Activated CD8-positive, alpha-beta memory T cell treated with anti-CD3 and anti-CD28 coated beads, Interleukin-2, amount 50 U/mL, for 48 hours (primary cell): ENCODE measurements around the gene PRXL2C.
"Not testable (repeated sequence)": the region's sequence is repeated elsewhere in the genome, so short reads cannot be mapped to it uniquely, and the experiment has no call there.

Source experiments
- DNase-seq: peaks from one replicate; pipeline ENCODE4 v3.0.0-alpha.2; 2020

PRXL2C gene

GRCh38 chr9:96646081-96646991 lies 8.8 kb downstream of the PRXL2C start:
- DNase-seq: peak; percentile 0

DNA sequence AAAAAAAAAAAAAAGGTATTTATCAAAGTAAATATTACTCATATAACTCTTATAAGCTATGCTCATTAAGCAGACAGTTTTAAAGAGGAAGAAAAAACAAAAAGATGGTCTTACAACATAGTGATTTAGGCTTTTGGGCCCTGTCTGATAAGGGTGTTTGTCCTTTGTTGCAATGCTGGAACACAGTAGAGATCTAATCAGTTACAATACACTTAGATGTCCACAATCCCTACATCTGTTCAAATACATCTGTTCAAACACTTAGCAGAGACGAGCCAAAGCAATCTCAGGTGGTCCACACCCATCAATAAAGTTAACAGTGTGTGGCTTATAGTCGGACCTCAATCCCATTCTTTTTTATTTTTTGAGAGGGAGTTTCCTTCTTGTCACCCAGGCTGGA lies 11.0 kb downstream of the PRXL2C start:
- no peak for DNase-seq

- DNase-seq: no peak
Observed at GRCh38 chr9:96641514-96641913, 13.6 kb downstream of the PRXL2C start.

DNA sequence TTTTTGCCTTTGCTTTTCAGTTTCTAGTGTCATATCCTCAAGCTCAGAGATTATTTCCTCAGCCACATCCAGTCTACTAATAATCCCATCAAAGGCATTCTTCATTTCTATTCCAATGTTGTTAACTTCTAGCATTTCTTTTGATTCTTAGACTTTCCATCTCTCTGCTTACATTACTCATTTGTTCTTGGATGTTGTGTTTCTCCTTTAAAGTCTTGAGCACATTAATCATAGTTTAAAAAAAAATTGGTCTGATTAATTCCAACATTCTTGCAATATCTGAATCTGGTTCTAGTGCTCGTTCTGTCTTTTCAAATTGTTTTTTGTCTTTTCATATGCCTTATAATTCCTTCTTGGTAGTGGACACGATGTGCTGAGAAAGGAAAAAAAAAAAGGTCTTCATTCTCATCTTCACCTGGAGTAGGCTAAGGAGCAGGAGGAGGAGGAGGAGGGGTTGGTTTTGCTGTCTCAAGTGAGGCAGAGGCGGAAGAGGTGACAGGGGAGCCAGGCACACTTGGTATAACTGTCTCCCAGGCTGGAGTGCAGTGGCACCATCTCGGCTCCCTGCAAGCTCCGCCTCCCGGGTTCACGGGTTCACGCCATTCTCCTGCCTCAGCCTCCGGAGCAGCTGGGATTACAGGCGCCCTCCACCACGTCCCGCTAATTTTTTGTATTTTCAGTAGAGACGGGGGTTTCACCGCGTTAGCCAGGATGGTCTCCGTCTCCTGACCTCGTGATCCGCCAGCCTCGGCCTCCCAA lies 16.3 kb downstream of the PRXL2C start:
- DNase-seq: no peak

DNA sequence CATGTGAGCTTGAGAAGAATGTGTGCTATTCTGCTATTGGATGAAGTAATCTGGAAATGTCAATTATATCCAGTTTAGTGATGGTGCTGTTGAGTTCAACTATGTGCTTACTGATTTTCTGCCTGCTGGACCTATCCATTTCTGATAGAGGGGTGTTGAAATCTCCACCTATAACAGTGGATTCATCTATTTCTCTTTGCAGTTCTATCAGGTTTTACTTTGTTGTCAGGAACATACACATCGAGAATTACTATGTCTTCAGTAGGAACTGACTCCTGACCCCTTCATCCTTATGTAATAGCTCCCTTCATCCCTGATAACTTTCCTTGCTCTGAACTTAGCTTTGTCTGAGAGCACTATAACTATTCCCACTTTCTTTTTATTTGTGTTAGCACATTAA lies 18.7 kb downstream of the PRXL2C start:
- no peak for DNase-seq

GRCh38 chr9:96633579-96633978 lies 21.5 kb downstream of the PRXL2C start:
- DNase-seq: not testable (repeated sequence)

DNA sequence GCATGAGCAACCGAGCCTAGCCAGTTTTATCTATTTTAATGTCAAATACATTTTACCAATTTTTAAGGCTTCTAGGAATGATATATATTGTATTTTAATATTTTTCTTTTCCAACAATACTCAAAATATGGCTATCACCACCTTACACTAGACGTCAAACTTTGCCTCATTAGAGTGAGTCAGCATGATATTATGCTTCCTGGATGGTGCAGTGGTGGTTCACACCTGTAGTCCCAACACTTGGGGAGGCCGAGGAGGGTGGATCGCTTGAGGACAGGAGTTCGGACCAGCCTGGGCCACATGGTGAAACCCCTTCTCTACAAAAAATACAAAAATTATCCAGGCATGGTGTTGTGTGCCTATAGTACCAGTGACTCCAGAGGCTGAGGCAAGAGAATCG lies 28.2 kb downstream of the PRXL2C start:
- no peak for DNase-seq

GRCh38 chr9:96621618-96622017 lies 33.5 kb downstream of the PRXL2C start:
- DNase-seq: no peak

- DNase-seq: no peak
Observed at GRCh38 chr9:96620832-96621269, 34.3 kb downstream of the PRXL2C start.

DNA sequence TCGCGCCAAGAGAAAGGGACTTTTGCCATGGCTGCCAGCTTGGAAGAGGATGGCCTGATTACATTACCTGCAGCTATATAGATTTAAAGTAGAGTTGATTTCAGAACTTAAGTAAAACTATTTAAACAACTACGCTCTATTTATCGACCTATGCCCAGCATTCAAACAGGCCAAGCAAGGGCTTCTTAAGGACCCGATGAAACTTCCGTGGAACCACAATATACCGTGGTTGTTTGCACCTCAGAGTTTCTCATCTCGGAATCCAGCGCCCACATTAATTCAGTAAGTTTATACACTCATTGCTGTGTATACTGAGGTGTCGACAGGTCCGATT lies 35.0 kb downstream of the PRXL2C start:
- DNase-seq: no peak

DNA sequence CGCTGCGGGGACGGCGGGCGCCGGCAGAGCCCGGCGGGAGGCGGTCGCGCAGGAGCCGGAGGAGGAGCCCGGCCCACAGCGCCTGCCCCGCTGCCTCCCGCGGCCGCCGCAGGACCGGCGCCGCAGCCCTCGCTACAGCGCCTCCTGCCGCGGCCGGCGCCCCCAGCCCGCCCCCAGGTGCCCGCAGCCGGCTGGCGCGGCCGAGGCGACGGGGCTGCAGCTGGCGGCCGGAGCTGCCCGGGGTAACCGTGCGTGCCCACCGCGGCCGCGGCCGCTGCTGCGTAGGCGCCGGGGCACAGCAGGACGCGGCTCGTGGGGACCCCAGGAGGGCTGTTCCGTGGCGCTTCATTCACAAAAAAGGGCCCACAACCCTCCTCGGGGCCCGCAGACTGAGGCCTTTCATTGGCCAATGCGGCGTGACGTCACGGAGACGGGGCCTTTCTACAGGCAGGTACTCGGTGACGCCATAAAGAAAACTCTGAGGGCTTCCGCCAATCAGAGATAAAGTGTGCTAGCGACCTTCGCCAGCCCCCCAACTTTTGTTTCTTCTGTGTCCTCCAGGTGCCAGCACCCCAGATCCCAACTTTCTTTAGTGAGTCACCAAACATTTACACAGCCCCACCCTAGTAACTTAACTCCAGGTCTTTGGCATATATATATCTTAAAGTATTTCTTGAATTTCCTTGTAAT lies 35.5 kb downstream of the PRXL2C start, which contains the start of gene CDC14B:
TSS of gene CDC14B (minus strand) at position 353 of the 690 bp plus-strand sequence. CDS start 465 bp downstream, outside the sequence.
- peak; percentile 86 for DNase-seq

DNA sequence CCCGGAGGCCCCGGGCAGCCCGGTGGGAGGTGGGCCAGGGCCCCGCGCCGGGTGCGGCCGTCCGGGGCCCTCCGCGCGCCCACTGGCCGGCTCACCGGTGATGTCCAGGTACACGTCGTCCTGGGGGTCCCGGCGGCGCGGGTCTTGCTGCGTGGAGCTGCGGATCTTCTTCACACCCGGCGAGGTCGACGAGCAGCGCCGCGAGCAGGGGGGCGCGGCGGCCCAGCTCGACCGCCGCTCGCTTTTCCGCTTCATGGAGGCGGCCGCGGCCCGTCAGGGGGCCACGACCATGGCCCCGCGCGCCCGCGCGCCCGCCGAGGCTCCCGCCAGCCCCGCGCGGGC lies 36.0 kb downstream of the PRXL2C start:
- no peak for DNase-seq

GRCh38 chr9:96618209-96619123 lies 36.7 kb downstream of the PRXL2C start:
- DNase-seq: peak; percentile 64

GRCh38 chr9:96617439-96618185 lies 37.5 kb downstream of the PRXL2C start:
- no peak for DNase-seq

DNA sequence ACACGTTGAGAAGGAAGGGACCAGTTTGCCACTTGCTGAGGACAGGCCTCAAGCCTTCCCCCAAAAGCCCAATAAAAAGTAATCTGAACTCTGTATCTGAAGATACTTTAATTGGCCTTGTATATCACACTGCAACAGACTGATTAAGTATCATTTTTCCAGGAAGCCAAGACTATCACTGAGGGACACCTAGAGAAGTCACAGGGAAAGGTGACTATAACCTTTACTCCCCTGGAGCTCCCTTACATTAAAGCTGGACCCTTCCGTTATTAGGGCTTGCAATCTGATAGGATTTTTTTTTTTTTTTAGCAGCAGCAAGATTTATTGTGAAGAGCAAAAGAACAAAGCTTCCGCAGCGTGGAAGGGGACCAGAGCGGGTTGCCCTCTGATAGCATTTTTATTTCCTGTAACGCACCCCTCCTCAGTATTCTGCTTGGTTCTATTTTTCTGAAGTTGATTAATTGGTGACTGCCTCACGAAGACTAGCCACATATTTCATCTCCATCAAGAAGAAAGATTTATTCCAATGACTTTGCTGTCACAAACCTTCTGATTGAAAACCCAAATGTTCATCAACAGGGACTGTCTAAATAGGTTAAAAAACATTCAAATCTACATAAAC lies 38.2 kb downstream of the PRXL2C start:
- DNase-seq: no peak

- no peak for DNase-seq
Observed at GRCh38 chr9:96615411-96615810, 39.7 kb downstream of the PRXL2C start.

DNA sequence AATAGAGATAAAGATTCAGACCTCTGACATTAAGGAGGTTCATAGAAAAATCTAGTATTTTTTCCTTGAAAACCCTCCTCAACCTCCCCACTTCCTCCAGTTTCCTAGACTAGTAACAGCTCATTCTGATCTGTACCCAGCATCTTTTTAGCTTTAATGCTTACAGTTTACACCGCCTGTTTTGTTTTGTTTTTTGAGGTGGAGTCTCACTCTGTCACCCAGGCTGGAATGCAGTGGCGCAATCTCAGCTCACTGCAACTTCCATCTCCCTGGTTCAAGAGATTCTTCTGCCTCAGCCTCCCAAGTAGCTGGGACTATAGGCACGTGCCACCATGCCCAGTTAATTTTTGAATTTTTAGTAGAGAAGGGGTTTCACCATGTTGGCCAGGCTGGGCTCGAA lies 40.5 kb downstream of the PRXL2C start:
- not testable (repeated sequence) for DNase-seq

DNA sequence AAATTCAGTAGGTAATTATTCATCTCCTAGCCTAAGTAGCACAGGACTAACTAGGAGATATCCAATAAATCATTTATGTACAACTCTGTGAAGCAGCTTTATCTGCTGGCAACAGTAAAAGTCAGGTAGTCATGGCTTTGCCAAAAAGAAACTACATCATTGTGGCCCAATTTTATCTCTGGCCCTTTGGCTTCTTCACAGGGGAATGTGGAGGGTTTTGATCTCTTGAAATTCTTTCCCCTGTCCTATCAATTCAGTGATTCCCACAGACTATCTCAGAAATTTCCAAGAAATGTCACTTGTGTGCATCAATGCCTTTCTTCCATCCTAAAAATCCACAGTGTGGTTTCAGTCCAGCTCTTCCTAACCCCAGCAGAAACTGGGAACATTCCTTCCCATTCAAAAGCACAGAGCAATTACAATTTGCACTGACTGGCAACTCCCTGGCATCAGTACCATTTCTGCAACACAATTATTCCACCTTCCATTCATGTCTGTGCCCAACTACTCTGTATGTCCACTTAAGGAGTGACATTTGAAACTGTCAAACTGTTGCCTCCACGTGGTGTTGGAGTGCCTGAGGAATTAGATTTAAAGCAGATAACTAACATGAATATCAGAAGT lies 42.0 kb downstream of the PRXL2C start:
- DNase-seq: no peak

DNA sequence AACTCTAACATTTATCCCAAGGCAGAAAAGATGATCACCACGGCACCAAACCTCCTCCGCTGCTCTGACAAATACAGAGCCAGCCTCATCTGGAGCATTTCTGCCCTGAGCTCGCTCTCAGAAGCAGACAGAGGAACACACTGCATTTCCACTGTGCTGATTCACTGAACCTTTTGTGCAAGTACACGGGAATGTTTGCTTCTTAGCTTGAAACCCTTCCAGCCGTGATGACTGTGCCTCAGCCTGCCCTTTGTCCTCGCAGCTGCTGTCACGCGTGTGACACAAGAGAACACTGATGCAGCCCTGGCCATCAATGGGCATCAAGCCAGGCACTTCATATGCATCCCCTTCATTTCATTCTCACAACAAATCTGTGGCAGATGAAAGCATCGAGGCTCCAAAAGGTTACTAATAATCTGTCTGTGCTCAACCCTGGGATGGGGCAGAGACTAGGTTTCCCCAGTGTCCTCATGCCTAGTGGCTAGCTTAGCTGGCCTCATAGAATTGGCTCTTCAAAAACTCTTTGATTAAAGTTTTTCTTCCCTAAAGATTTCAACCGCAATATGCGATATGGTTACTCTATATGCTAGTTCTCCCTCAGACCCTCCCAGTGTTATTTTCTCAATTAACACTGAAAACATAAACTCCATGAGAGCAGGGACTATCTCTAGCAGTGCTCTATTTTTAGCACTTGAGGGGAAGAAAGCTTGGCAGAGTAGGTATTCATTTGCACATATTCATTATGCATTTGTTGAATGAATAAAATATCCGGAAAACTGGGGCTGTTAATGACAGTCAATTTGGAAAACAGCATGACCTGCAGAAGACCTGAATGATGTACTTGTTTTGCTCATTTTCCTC lies 42.8 kb downstream of the PRXL2C start:
- DNase-seq: no peak

DNA sequence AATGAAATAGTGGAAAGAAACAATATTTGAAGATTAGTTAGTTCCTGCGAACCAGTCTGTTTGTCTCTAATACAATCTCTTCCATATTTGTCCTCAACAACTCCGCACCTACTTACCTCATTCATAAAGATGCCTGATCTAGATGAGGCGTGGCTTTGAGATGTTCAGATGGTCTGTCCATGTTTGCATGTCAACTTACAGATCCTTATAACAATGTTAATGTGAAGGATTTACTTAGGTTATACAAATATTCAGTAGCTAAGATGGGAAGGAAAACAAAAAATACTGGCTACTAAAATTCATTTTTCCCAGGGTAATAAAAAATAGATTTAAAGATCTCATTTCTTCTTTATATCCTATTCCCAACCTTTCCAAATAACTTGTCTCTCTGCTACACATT lies 43.8 kb downstream of the PRXL2C start:
- DNase-seq: no peak
